ENCODE data around the gene POLR1A.

GRCh38 chr2:86026744-86027065 lies 79.0 kb downstream of the POLR1A start:
- TF ChIP-seq MYC (IDR thresholded peaks at IDR 0.05; ENCODE audit: low read depth, low read length) (no peak), CTCF (IDR thresholded peaks at IDR 0.05; ENCODE audit: extremely low read depth in 1 of 2, insufficient read depth in 1 of 2, low read depth in 1 of 2, low read length in 2 of 2) (no peak), POLR2A (IDR thresholded peaks at IDR 0.05; ENCODE audit: low read depth, low read length) (no peak), JUN (IDR thresholded peaks at IDR 0.05; ENCODE audit: borderline replicate concordance, insufficient read depth, insufficient read length, low read depth) (no peak)

All from endothelial cell of umbilical vein (primary cell).